ENCODE measurements around the gene TCTN3.
"Not testable (repeated sequence)": the region's sequence is repeated elsewhere in the genome, so short reads cannot be mapped to it uniquely, and the experiment has no call there.

Gene TCTN3, protein sequence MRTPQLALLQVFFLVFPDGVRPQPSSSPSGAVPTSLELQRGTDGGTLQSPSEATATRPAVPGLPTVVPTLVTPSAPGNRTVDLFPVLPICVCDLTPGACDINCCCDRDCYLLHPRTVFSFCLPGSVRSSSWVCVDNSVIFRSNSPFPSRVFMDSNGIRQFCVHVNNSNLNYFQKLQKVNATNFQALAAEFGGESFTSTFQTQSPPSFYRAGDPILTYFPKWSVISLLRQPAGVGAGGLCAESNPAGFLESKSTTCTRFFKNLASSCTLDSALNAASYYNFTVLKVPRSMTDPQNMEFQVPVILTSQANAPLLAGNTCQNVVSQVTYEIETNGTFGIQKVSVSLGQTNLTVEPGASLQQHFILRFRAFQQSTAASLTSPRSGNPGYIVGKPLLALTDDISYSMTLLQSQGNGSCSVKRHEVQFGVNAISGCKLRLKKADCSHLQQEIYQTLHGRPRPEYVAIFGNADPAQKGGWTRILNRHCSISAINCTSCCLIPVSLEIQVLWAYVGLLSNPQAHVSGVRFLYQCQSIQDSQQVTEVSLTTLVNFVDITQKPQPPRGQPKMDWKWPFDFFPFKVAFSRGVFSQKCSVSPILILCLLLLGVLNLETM

DNA sequence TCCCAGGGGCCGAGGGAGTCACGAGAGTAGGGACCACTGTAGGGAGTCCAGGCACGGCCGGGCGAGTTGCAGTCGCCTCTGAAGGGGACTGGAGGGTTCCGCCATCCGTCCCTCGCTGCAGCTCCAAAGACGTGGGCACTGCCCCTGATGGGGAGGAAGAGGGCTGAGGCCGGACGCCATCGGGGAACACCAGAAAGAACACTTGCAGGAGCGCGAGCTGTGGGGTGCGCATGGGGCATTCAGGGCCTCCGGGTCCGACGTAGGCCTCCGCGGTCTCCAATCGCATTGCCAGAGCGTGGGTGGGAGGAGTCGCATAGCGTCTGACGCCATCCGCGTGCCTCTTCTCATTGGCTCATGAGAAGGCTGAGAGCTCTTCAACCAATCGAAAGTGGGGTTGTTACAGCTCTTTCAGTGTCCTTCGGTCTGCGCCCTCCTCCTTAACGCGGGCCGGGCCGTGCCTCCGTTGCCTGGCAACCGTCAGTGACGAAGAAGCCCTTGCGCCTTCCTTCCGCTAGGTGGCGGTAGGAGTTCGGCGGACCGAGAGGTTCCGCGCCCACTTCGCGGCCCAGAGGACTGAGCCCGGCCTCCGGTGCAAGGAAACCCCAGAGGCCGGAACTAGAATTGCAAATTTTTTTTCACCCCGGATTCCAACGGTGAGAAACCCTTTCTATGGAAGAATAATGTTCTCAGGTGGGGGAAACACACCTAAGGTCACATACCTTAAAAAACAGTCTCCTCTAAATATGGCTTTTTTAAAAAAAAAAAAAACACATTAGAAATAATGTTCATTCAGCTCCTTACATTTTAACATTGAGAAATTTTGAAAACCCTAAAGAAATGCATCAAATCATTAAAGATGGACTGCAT lies at the start of gene TCTN3:
TSS of gene TCTN3 (minus strand) at position 260 of the 867 bp plus-strand sequence. CDS start at position 232, 28 bp downstream.
- TF ChIP-seq, protein P1, sequence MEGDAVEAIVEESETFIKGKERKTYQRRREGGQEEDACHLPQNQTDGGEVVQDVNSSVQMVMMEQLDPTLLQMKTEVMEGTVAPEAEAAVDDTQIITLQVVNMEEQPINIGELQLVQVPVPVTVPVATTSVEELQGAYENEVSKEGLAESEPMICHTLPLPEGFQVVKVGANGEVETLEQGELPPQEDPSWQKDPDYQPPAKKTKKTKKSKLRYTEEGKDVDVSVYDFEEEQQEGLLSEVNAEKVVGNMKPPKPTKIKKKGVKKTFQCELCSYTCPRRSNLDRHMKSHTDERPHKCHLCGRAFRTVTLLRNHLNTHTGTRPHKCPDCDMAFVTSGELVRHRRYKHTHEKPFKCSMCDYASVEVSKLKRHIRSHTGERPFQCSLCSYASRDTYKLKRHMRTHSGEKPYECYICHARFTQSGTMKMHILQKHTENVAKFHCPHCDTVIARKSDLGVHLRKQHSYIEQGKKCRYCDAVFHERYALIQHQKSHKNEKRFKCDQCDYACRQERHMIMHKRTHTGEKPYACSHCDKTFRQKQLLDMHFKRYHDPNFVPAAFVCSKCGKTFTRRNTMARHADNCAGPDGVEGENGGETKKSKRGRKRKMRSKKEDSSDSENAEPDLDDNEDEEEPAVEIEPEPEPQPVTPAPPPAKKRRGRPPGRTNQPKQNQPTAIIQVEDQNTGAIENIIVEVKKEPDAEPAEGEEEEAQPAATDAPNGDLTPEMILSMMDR (conservative IDR thresholded peaks at IDR 0.05; ENCODE audit: low read depth, low read length), result peak; percentile 99
- peak; percentile 100 for DNase-seq (ENCODE audit: low read depth)
- peak within 1 kb of the TSS; percentile 100 for H3K4me3 ChIP-seq (ENCODE audit: low read depth, low read length)

DNA sequence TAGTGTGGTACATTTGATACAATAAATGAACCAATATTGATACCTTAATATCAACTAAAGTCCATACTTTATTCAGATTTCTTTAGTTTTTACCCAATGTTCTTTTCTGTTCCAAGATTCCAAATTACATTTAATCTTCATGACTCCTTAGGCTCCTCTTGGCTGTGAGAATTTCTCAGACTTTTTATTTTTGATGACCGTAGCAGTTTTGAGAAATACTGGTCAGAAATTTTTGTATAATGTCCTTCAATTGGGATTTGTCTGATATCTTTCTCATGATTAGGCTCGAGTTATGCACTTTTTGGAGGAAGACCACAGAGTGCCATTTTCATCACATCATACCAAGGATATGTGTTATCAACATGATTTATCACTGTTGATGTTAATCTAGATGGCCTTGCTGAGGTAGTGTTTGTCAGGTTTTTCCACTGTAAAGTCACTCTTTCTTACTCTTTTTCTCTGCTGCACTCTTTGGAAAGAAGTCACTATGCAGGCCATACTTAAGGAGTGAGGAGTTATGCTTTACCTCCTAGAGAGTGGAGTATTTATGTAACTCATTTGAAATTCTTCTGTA lies 49.3 kb upstream of the TCTN3 start:
- TF ChIP-seq, protein P1 (conservative IDR thresholded peaks at IDR 0.05; ENCODE audit: low read depth, low read length), result no peak
- no peak for DNase-seq (ENCODE audit: low read depth)
- H3K4me3 ChIP-seq (ENCODE audit: low read depth, low read length), result no peak overlapping the region

DNA sequence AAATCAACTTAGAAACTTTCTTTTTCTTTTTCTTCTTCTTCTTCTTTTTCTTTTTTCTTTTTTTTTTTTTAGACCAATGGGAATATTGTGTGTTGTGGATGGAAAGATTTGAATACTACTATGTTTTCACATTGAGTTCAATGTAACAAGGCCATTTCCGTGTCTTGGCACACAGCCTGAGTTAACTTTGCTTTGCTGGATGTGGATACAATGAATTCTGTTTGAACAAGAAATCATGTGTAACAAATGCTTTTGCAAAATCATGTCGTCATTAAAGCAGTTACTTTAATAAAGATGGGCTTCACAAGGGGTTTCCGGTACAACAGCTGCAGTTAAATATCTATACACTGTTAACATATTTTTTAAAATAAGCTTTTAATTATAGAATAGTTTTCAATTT lies 48.8 kb upstream of the TCTN3 start:
- TF ChIP-seq, protein P1 (conservative IDR thresholded peaks at IDR 0.05; ENCODE audit: low read depth, low read length), result no peak
- no peak overlapping the region for H3K4me3 ChIP-seq (ENCODE audit: low read depth, low read length)
- peak; percentile 79 for DNase-seq (ENCODE audit: low read depth)

DNA sequence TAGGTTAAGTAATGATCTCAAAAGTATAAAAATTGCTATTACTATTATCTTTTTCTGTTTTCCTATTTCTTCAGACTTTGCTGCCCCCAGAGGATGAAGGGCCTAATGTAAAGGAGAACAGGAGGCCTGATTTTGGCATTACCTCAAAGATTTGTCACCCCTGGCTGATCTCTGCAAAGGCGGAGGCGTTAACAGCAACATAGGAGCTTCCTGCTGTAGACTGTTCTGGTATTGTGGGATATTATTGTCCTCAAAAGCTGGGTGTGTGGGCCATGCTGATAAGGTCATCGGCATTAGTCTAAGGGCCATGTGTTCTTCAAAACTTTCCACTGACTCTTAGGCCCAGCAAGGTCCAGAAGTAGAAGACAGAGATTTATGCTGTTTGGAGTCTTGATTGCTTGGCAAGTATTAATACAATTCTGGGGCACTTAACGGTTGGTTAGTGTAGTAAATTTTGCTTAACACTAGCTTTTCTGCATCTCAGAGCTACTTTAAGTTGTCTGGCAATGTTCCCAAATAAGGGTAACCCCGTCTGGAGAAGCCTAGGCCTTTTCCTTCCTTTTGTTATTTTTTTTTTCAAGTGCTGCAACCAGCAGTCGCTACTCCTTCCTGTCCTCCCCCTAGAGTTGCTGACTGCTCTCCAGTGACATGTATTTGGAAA lies 48.2 kb upstream of the TCTN3 start:
- H3K4me3 ChIP-seq (ENCODE audit: low read depth, low read length), result no peak overlapping the region
- DNase-seq (ENCODE audit: low read depth), result peak; percentile 91
- TF ChIP-seq, protein P1 (conservative IDR thresholded peaks at IDR 0.05; ENCODE audit: low read depth, low read length), result peak; percentile 59

DNA sequence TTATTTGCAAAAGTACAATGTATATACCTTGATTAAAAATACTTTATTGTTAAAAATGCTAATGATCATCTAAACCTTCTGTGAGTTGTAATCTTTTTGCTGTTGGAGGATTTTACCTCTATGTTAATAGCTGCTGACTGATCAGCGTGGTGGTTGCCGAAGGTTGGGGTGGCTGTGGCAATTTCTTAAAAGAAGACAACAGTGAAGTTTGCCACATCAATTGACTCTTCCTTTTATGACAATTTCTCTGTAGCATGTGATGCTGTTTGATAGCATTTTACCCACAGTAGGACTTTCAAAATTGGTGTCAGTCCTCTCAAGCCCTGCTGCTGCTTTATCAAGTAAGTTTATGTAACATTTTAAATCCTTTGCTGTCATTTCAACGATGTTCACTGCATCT lies 45.3 kb upstream of the TCTN3 start:
- TF ChIP-seq, protein P1 (conservative IDR thresholded peaks at IDR 0.05; ENCODE audit: low read depth, low read length), result no peak
- no peak for DNase-seq (ENCODE audit: low read depth)

DNA sequence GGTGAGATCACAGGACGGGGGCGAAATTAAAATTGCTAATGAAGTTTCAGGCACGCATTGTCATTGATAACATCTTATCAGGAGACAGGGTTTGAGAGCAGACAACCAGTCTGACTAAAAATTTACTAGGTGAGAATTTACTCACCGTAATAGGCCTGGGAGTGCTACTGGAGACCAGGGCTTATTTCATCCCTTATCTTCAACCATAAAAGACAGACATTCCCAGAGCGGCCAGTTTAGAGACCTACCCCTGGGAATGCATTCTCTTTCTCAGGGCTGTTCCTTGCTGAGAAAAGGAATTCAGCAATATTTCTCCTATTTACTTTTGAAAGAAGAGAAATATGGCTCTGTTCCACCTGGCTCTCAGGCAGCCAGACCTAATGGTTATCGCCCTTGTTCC lies 39.2 kb upstream of the TCTN3 start:
- H3K4me3 ChIP-seq (ENCODE audit: low read depth, low read length); DNase-seq (ENCODE audit: low read depth): not testable (repeated sequence)

More for the DNA sequence above, 45.3 kb upstream of the TCTN3 start:
- no peak overlapping the region for H3K4me3 ChIP-seq (ENCODE audit: low read depth, low read length)

Measured in choroid plexus epithelial cell (primary cell).